ENCODE results near the gene ARL2. TPM values are rescaled to one million over a fixed set of nuclear protein-coding genes. Genes with fewer than 3 reads are reported as not detected.

ARL2 gene
- total RNA-seq, 1 donor = 171 TPM

- no peak for DNase-seq (ENCODE audit: low read depth in 2 of 3, low spot score in 2 of 3)
These were observed 30.0 kb downstream of the ARL2 start for GRCh38 chr11:65043881-65044501.

GRCh38 chr11:65045061-65045460 lies 31.1 kb downstream of the ARL2 start:
- DNase-seq (ENCODE audit: low read depth in 2 of 3, low spot score in 2 of 3) = no peak

- no peak for DNase-seq (ENCODE audit: low read depth in 2 of 3, low spot score in 2 of 3)
These were observed 31.8 kb downstream of the ARL2 start for GRCh38 chr11:65045728-65046127.

DNA sequence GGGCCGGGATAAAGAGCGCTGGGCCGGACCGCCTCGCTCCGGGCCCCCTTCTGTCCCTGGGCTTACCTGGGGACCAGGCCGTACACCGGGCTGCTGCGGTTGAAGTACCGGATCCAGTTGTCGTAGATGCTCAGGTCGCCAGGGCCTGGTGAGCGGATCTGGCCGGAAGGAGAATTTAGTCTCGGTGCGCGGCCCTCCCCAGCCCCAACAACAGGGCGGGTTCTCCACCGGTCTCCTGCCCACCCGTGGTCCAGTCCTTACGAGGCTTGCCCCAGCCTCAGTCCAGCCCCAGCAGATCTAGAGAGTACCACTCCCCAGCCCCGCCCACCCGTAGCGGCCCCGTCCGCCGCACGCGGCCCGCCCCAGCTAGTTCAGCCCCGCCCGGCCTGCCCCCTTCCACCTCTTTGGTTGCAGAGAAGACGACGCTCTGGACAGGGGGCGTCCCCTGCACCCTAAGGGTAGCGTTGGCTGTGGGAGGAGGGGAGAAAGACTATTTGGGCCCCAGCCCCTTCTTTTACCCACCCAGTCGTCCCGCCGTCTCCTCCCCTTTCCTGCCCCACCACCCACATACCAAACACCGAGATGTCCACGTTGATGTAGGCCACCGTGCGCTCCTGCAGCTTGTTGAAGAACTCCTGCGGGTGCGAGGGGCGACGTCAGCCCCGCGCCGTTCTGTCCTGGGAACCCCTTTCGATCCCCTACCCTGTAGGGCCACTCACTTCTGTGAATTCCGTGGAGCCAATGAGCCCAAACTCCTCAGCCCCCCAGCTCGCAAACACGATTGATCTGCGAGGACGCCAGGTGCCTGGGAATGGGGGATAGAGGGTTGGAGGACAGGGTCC lies 33.8 kb downstream of the ARL2 start:
- peak in 1 of 3 donors; percentile 29 for DNase-seq (ENCODE audit: low read depth in 2 of 3, low spot score in 2 of 3)

DNA sequence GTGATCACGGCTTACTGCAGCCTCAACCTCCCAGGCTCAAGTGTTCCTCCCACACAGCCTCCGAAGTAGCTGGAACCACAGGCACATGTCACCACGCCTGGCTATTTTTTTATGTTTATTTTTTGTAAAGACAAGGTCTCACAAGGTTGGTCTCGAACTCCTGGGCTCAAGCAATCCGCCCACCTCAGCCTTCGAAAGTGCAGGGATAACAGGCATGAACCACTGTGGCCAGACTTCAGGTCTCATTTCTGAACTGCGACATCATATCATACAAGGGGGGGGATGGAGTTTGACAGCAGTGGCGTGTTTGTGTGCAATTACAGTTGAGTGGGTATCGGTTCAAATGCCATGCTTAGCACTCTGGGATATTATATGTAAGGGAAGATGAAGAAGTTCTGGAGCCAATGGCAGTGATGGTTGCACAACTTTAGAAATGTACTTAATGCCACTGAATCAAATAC lies 37.5 kb downstream of the ARL2 start:
- DNase-seq (ENCODE audit: low read depth in 2 of 3, low spot score in 2 of 3) = no peak

DNA sequence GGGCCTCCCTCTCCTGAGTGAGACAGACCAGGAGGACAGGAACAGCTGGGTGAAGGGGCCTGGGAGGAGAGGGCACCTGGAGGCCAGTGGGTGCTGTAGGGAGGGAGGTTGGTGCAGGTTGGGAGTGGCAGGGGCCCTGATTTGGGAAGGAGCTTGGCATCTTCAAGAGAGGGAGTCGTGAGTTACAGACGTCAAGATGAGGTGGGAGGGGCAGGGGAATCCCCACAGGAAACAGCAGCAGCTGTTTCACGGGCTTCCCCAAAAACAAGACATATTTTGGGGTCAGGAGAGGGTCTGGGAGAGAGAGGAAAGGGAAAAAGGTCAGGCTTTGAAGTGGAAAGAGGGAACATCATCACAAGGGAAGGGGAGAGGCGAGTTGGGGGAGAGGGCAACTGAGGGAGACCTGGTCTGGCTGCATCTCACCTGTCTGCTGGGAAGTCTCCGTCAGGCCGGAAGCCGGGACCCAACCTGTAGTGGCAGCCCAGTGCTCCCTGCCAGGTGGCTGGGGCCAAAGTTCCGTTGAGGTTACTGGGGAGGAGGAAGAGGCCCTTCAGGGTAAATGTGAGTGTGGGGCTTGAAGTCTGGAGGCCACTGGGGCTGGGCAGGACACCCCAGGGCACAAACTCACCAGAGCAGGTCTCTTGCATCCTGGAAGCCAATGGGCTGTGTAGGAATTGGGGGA lies 40.0 kb downstream of the ARL2 start:
- DNase-seq (ENCODE audit: low read depth in 2 of 3, low spot score in 2 of 3) = peak; percentile 14 to 53 (median 41)

- DNase-seq (ENCODE audit: low read depth in 2 of 3, low spot score in 2 of 3) = no peak
These were observed 41.6 kb downstream of the ARL2 start for GRCh38 chr11:65055538-65055937.

DNA sequence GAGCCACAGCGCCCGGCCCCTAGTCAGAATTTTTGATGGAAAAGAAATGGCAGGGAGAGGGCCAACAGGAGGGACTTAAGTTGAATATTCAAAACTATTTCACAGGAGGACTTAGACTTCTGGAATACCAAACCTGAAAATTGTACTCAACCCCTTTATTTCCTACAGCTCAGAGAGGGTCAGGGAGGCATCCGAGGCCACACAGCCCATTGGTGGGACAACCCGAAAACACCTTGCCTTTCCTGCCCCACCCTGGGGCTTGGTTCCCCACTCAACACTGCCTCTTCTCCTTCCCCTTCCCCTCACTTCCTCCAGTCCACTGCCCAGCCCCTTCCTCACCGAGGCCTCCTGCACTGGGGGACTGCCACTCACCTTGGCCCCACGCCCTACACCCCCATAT lies 43.0 kb downstream of the ARL2 start:
- DNase-seq (ENCODE audit: low read depth in 2 of 3, low spot score in 2 of 3) = no peak

DNA sequence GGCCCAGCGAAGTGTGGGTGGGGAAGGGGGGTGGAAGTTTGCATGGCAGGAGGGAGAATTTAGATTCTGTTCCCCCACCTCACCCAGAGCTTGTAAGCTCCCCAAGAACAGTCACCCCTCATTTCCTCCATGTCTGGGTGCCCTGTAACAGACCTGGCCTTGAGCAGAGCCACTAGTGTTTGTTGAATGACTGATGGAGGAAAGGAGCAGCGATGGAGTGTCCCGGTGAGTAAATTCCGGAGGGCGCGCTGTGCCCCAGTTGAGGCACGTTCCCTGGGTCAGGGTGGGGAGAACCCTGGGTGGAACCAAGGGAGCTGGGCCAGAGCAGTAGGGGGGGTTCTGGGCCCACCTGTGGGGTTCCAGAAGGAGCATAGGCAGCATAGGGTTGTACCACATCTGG lies 43.6 kb downstream of the ARL2 start:
- no peak for DNase-seq (ENCODE audit: low read depth in 2 of 3, low spot score in 2 of 3)

DNA sequence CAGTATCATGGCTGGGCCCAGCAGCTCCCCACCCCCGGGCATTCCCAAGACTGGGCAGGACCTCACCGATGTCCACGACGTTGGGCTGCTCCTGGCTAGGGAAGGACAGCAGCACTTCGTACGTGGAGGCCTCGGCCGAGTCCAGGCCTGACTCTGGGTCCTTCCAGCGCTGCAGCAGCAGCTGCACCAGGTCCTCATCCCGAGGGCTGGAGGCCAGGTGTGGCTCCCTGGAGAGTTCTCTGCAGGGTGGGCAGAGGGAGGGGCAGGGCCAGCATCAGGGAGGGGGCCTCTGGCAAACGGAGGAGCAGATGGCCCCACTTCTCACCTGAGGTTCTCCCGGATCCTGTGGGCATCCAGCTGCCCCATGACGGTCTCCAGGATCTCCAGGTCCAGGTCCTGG lies 44.1 kb downstream of the ARL2 start:
- DNase-seq (ENCODE audit: low read depth in 2 of 3, low spot score in 2 of 3) = no peak

GRCh38 chr11:65058419-65059054 lies 44.6 kb downstream of the ARL2 start, which contains the start of gene NAALADL1:
TSS of gene NAALADL1 (minus strand) at chr11:65058553. CDS start at chr11:65058521, 32 bp downstream.
- DNase-seq (ENCODE audit: low read depth in 2 of 3, low spot score in 2 of 3) = no peak

- DNase-seq (ENCODE audit: low read depth in 2 of 3, low spot score in 2 of 3) = no peak
These were observed 45.6 kb downstream of the ARL2 start for GRCh38 chr11:65059523-65059922.

DNA sequence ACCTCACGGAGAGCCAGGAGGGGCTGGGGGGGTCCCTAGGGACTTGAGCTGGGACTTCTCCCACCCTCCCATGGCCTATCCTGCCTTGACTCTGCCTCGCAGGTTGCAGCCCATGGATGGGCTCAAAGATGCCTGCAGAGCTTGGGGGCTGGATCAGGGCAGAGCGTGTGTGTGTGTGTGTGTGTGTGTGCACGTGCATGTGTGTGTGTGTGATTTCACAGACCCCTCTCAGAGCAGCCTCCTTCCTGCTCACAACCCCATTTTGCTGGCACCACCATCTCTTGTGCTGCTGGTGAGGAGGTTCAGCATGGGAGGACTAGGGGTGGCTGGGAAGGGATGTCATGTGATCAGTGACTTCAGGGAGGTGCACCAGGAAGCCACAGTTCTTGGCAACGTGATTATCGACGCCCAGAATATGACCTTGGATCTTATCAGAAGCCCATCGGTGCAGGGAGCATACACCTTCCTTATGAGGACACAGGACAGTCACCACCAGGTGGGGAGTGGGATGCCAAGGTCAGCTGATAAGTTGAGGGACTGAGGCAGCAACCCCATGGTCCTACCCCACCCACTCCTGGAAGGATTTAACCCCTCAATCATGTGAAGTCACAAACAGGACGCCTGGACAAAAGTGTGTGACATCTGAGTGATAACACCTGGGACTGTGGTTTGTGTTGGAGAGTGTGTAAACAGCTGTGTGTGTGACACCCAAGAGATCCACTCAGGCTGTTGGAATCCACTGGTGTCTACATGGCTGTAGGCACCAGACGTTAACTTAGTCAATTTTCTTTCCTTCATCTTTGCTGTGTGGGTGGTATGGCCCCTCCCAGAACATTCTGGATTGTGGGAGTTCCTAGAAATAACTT lies 46.2 kb downstream of the ARL2 start:
- no peak for DNase-seq (ENCODE audit: low read depth in 2 of 3, low spot score in 2 of 3)

GRCh38 chr11:65060913-65061408 lies 47.0 kb downstream of the ARL2 start:
- peak in 1 of 3 donors; percentile 27 for DNase-seq (ENCODE audit: low read depth in 2 of 3, low spot score in 2 of 3)

DNA sequence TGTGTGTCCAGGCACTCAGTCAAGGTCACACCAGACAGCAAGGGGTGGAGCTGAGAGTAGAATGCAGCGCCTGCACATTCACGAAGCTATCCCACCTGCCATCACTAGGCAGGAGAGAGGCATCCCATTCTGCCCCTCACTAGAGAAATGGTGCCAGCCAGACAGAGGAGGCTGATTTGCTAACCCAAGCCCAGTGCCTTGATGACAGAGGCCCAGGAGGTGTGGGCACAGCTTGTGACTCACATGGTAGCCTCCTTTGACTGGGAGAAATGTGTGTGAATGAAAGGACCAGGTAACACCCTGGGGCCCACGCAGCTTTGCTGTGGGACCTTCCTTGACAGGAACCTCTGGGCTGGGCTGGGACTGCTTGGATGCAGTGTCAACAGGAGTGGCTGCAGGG lies 49.6 kb downstream of the ARL2 start:
- DNase-seq (ENCODE audit: low read depth in 2 of 3, low spot score in 2 of 3) = no peak

GRCh38 chr11:65064847-65065240 lies 50.9 kb downstream of the ARL2 start:
- DNase-seq (ENCODE audit: low read depth in 2 of 3, low spot score in 2 of 3) = no peak

GRCh38 chr11:65065851-65066250 lies 51.9 kb downstream of the ARL2 start:
- no peak for DNase-seq (ENCODE audit: low read depth in 2 of 3, low spot score in 2 of 3)

GRCh38 chr11:65066315-65066714 lies 52.4 kb downstream of the ARL2 start:
- no peak for DNase-seq (ENCODE audit: low read depth in 2 of 3, low spot score in 2 of 3)

DNA sequence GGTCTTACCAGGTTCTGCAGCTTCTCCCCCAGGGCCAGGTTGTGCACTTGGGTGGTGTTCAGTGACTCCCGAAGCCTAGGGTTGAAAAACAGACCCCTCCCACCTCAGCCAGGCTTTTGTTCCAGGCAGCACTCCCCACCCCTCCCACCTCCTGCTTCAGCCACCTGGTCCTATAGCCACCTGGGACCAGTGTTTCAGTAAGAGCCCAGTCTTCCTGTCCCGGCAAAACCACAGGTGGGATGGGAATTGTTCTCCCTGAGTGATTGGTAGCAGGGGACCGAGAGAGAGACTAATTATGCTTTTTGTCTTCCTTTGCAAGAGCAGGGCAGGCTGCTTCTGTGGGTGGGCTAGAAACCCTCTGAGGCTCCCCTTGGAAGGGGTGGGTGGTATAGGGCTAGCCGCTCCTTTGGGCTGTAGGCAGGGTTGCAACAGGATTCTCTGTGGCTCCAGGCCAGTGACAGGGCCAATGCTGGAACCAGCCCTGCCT lies 52.9 kb downstream of the ARL2 start:
- no peak for DNase-seq (ENCODE audit: low read depth in 2 of 3, low spot score in 2 of 3)

DNA sequence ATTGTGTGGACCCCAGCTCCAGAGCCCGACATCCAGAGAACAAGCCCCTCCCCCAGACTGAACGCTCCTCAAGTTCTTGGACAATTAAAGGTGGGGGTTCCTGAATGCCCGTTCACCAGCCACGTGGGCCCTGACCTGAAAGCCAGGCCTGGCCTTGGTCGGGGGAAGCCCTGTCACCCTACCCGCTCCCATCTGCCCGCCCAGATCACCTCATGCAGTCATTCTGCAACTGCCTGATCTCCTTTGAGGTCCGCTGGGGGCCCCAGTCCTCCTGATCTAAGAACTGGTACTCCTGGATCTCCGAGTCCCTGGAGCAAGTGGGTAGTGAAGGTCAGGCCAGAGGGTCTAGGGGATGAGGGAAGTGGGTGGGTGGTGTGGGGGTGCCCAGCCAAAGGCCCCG lies 53.5 kb downstream of the ARL2 start:
- DNase-seq (ENCODE audit: low read depth in 2 of 3, low spot score in 2 of 3) = no peak

All from hematopoietic multipotent progenitor cell (in vitro differentiated cells).